Testis (tissue), 2 donors: Measurements from ENCODE around the gene SLC5A10.

ENCODE experiments used
- POLR2A ChIP-seq: fragments of 450-650 bp; IDR thresholded peaks from one replicate; pipeline ENCODE4 v1.6.1; 2017; ENCODE audit warnings: antibody characterized with exemption, mild to moderate bottlenecking, moderate library complexity
- TF ChIP-seq, protein P1 (sequence below), 3 experiments: fragments of 450-650 bp in 2 of 3; fragments of 200-600 bp in 1 of 3; sonication (generic) in 1 of 3; IDR thresholded peaks; one replicate each; pipeline ENCODE4 v1.5.1; 2016 to 2019; ENCODE audit warnings: antibody characterized with exemption in 3 of 3, mild to moderate bottlenecking in 2 of 3, moderate library complexity in 1 of 3

DNA sequence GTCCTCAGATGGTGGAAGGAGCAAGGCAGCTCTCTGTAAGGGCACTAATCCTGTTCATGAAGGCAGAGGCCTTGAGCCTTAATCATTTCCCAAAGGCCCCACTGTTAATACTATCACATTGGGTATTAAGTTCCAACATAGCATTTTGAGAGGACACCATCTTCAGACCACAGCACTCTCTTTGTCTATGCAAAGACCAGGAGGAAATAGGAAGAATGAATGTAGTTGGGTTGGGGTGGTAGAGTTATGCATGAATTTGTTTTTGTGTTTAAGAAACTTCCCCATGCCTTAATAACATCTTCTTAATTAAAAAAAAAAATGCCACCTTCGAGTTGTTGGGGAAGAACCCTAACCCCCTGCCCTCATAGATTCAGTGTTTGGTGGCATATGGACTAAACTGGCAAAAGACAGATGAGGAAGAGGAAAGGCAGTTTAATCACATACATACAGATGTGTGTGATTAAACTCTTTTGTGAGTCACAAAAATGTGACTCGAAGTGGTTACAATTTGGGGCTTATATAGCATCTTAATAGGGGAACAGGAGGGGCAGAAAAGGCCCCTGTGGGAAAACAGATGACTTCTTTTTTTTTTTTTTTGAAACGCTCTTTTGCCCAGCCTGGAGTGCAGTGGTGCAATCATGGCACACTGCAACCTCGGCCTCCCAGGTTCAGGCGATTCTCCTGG is 35.0 kb upstream of the SLC5A10 start:
- TF ChIP-seq, protein P1, sequence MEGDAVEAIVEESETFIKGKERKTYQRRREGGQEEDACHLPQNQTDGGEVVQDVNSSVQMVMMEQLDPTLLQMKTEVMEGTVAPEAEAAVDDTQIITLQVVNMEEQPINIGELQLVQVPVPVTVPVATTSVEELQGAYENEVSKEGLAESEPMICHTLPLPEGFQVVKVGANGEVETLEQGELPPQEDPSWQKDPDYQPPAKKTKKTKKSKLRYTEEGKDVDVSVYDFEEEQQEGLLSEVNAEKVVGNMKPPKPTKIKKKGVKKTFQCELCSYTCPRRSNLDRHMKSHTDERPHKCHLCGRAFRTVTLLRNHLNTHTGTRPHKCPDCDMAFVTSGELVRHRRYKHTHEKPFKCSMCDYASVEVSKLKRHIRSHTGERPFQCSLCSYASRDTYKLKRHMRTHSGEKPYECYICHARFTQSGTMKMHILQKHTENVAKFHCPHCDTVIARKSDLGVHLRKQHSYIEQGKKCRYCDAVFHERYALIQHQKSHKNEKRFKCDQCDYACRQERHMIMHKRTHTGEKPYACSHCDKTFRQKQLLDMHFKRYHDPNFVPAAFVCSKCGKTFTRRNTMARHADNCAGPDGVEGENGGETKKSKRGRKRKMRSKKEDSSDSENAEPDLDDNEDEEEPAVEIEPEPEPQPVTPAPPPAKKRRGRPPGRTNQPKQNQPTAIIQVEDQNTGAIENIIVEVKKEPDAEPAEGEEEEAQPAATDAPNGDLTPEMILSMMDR (IDR thresholded peaks at IDR 0.05) = no peak
- no peak for TF ChIP-seq POLR2A
